Hematopoietic multipotent progenitor cell (in vitro differentiated cells): ENCODE data around the gene SUN2. TPM values are rescaled to one million over a fixed set of nuclear protein-coding genes. Genes with fewer than 3 reads are reported as not detected.

Source experiments
- DNase-seq, 3 donors: peaks; one replicate each; pipeline ENCODE4 v3.0.0-alpha.2; 2011 to 2015; ENCODE audit warnings: low read depth in 2 of 3, low spot score in 2 of 3
- total RNA-seq: library from RNA; depleted of rRNA; stranded (reverse); fragments of >200 nt; gene quantifications from one replicate; pipeline ENCODE4 v1.2.3, GENCODE V29; 2012

The SUN2 gene
- total RNA-seq, 1 donor: 256 TPM

GRCh38 chr22:38754751-38755154 lies 1.0 kb downstream of the SUN2 start:
- no peak for DNase-seq

- no peak for DNase-seq
Measured at GRCh38 chr22:38753948-38754750, 1.6 kb downstream of the SUN2 start.

GRCh38 chr22:38751422-38752346 lies 4.1 kb downstream of the SUN2 start:
- peak; percentile 51 to 90 (median 84) for DNase-seq

GRCh38 chr22:38751066-38751421 lies 4.8 kb downstream of the SUN2 start:
- DNase-seq: no peak

- DNase-seq: no peak
Measured at GRCh38 chr22:38750638-38751037, 5.2 kb downstream of the SUN2 start.

GRCh38 chr22:38750104-38750503 lies 5.7 kb downstream of the SUN2 start:
- no peak for DNase-seq

- no peak for DNase-seq
Measured at GRCh38 chr22:38748487-38749136, 7.2 kb downstream of the SUN2 start.

GRCh38 chr22:38745676-38746460 lies 9.9 kb downstream of the SUN2 start:
- DNase-seq: no peak

- no peak for DNase-seq
Measured at GRCh38 chr22:38744981-38745380, 10.8 kb downstream of the SUN2 start.

- DNase-seq: no peak
Measured at GRCh38 chr22:38742176-38742942, 13.4 kb downstream of the SUN2 start.

- no peak for DNase-seq
Measured at GRCh38 chr22:38741576-38741975, 14.2 kb downstream of the SUN2 start.

GRCh38 chr22:38741166-38741565 lies 14.6 kb downstream of the SUN2 start:
- DNase-seq: no peak

GRCh38 chr22:38740754-38741153 lies 15.0 kb downstream of the SUN2 start:
- DNase-seq: no peak

GRCh38 chr22:38740116-38740723 lies 15.6 kb downstream of the SUN2 start:
- no peak for DNase-seq

GRCh38 chr22:38739300-38740055 lies 16.3 kb downstream of the SUN2 start:
- DNase-seq: no peak

- DNase-seq: no peak
Measured at GRCh38 chr22:38738475-38739070, 17.2 kb downstream of the SUN2 start.

GRCh38 chr22:38737302-38738060 lies 18.3 kb downstream of the SUN2 start:
- DNase-seq: no peak

- no peak for DNase-seq
Measured at GRCh38 chr22:38736257-38736570, 19.6 kb downstream of the SUN2 start.
